NOMO-1 treated with DMSO at 0.1 percent for 48 hours (cell line): ENCODE results near the gene AP2A2.
"Not testable (repeated sequence)": the region's sequence is repeated elsewhere in the genome, so short reads cannot be mapped to it uniquely, and the experiment has no call there.

Source experiments
- DNase-seq: peaks from one replicate; lab custom pipeline; 2025; ENCODE audit not compliant: unreplicated experiment; lab: John Stamatoyannopoulos, UW

The AP2A2 gene

GRCh38 chr11:1012740-1013630 lies 87.3 kb downstream of the AP2A2 start:
- DNase-seq, result no peak

- DNase-seq, result no peak
Observed at GRCh38 chr11:1013631-1013935, 87.9 kb downstream of the AP2A2 start.

GRCh38 chr11:1014276-1014675 lies 88.6 kb downstream of the AP2A2 start:
- no peak for DNase-seq

- DNase-seq, result no peak
Observed at GRCh38 chr11:1015064-1015463, 89.4 kb downstream of the AP2A2 start.

GRCh38 chr11:1015826-1016545 lies 90.3 kb downstream of the AP2A2 start:
- DNase-seq, result no peak

GRCh38 chr11:1016610-1017126 lies 91.0 kb downstream of the AP2A2 start:
- not testable (repeated sequence) for DNase-seq

GRCh38 chr11:1017269-1018005 lies 91.8 kb downstream of the AP2A2 start:
- no peak for DNase-seq

- no peak for DNase-seq
Observed at GRCh38 chr11:1018091-1018490, 92.4 kb downstream of the AP2A2 start.

- DNase-seq, result no peak
Observed at GRCh38 chr11:1019321-1019910, 93.7 kb downstream of the AP2A2 start.

- no peak for DNase-seq
Observed at GRCh38 chr11:1020211-1020905, 94.7 kb downstream of the AP2A2 start.

GRCh38 chr11:1022411-1022810 lies 96.7 kb downstream of the AP2A2 start:
- no peak for DNase-seq

- DNase-seq, result no peak
Observed at GRCh38 chr11:1022908-1023810, 97.5 kb downstream of the AP2A2 start.

- no peak for DNase-seq
Observed at GRCh38 chr11:1023811-1024596, 98.3 kb downstream of the AP2A2 start.

- no peak for DNase-seq
Observed at GRCh38 chr11:1024597-1025409, 99.1 kb downstream of the AP2A2 start.

- DNase-seq, result no peak
Observed at GRCh38 chr11:1025410-1026162, 99.9 kb downstream of the AP2A2 start.

GRCh38 chr11:1026163-1026450 lies 100.4 kb downstream of the AP2A2 start:
- no peak for DNase-seq
